Stimulated activated CD4-positive, alpha-beta T cell treated with anti-CD3 and anti-CD28 coated beads, Interleukin-15, amount 100 ng/mL, for 1 hour (primary cell): ENCODE results near the gene CRYGA.

Experiments
- DNase-seq, 2 donors: peaks; one replicate each; pipeline ENCODE4 v3.0.0-alpha.2; 2020; ENCODE audit warnings: low read depth in 1 of 2, low spot score in 1 of 2

The CRYGA gene

GRCh38 chr2:208163489-208163888 is at the start of gene CRYGA:
CRYGA (minus strand) TSS chr2:208163589; CDS start chr2:208163556, 33 bp downstream.
- no peak for DNase-seq

GRCh38 chr2:208210688-208211451 is 47.5 kb upstream of the CRYGA start:
- no peak for DNase-seq

- DNase-seq: no peak
Measured at GRCh38 chr2:208208335-208209085, 45.1 kb upstream of the CRYGA start.

GRCh38 chr2:208207769-208208168 is 44.4 kb upstream of the CRYGA start:
- no peak for DNase-seq

- DNase-seq: no peak
Measured at GRCh38 chr2:208204166-208204565, 40.8 kb upstream of the CRYGA start.

- no peak for DNase-seq
Measured at GRCh38 chr2:208195531-208195930, 32.1 kb upstream of the CRYGA start.

GRCh38 chr2:208192611-208193236 is 29.3 kb upstream of the CRYGA start:
- DNase-seq: no peak

- DNase-seq: no peak
Measured at GRCh38 chr2:208189810-208190503, 26.6 kb upstream of the CRYGA start, which contains the start of gene C2orf80. C2orf80 (minus strand) TSS chr2:208190030; CDS start chr2:208186986, 3,044 bp downstream.

GRCh38 chr2:208189069-208189809 is 25.9 kb upstream of the CRYGA start:
- no peak for DNase-seq

- no peak for DNase-seq
Measured at GRCh38 chr2:208186893-208187292, 23.5 kb upstream of the CRYGA start.

- DNase-seq: no peak
Measured at GRCh38 chr2:208186465-208186864, 23.1 kb upstream of the CRYGA start.

- DNase-seq: no peak
Measured at GRCh38 chr2:208183972-208184705, 20.8 kb upstream of the CRYGA start.

GRCh38 chr2:208183526-208183925 is 20.1 kb upstream of the CRYGA start:
- no peak for DNase-seq

GRCh38 chr2:208182835-208183234 is 19.4 kb upstream of the CRYGA start:
- no peak for DNase-seq

- DNase-seq: no peak
Measured at GRCh38 chr2:208179028-208179609, 15.7 kb upstream of the CRYGA start.

- no peak for DNase-seq
Measured at GRCh38 chr2:208175840-208176153, 12.4 kb upstream of the CRYGA start.

GRCh38 chr2:208175069-208175839 is 11.9 kb upstream of the CRYGA start:
- peak; percentile 11 to 14 for DNase-seq

GRCh38 chr2:208174144-208174543 is 10.8 kb upstream of the CRYGA start:
- no peak for DNase-seq

- no peak for DNase-seq
Measured at GRCh38 chr2:208172125-208172524, 8.7 kb upstream of the CRYGA start.
